Esophagus (tissue), 2 donors: Measurements from ENCODE around the gene RASGRF1. TPM values are rescaled to one million over a fixed set of nuclear protein-coding genes. Genes with fewer than 3 reads are reported as not detected.

Experiments
- H3K27ac ChIP-seq, 2 donors: one replicate each; pipeline ENCODE4 v1.5.1; 2013; ENCODE audit warnings: low read depth in 2 of 2, mild to moderate bottlenecking in 2 of 2, inconsistent platforms in 1 of 2, low read length in 1 of 2, moderate library complexity in 1 of 2
- H3K27me3 ChIP-seq, 2 donors: one replicate each; pipeline ENCODE4 v1.6.1; 2013; ENCODE audit warnings: low read length in 2 of 2, control low read depth in 1 of 2, mild to moderate bottlenecking in 1 of 2; ENCODE audit not compliant: insufficient read depth in 2 of 2, control insufficient read depth in 1 of 2
- H3K36me3 ChIP-seq, 2 donors: one replicate each; pipeline ENCODE4 v1.6.1; 2013; ENCODE audit warnings: low read length in 1 of 2; ENCODE audit not compliant: control insufficient read depth in 2 of 2, insufficient read depth in 2 of 2
- H3K4me1 ChIP-seq, 2 donors: one replicate each; pipeline ENCODE4 v1.6.1; 2013; ENCODE audit warnings: low read length in 1 of 2; ENCODE audit not compliant: control insufficient read depth in 2 of 2, insufficient read depth in 2 of 2
- H3K4me3 ChIP-seq, 2 donors: one replicate each; pipeline ENCODE4 v1.5.1; 2013; ENCODE audit warnings: low read length in 2 of 2, mild to moderate bottlenecking in 2 of 2, low read depth in 1 of 2, moderate library complexity in 1 of 2
- H3K9me3 ChIP-seq, 2 donors: one replicate each; pipeline ENCODE4 v1.6.1; 2013; ENCODE audit warnings: mild to moderate bottlenecking in 2 of 2, low read depth in 1 of 2, low read length in 1 of 2, moderate library complexity in 1 of 2; ENCODE audit not compliant: control insufficient read depth in 2 of 2, insufficient read depth in 1 of 2
- whole genome bisulfite sequencing, 2 donors: extraction: QIAGEN DNeasy Blood & Tissue Kit; methylation state at CpG; one replicate each; pipeline ENCODE4 v1.1.7; 2013; 5-methylcytosine and 5-hydroxymethylcytosine counted together
- polyA plus RNA-seq, 2 donors: library from polyadenylated mRNA; stranded (reverse); fragments of 200-250 nt; gene quantifications; one replicate each; pipeline ENCODE4 v1.2.3, GENCODE V29; 2013
- donor health status: healthy with polysubstance abuse.
- donor health status: Bipolar disorder and iron deficiency.

Gene RASGRF1
- polyA plus RNA-seq, 2 donors = 0.02 to 0.04 TPM

DNA sequence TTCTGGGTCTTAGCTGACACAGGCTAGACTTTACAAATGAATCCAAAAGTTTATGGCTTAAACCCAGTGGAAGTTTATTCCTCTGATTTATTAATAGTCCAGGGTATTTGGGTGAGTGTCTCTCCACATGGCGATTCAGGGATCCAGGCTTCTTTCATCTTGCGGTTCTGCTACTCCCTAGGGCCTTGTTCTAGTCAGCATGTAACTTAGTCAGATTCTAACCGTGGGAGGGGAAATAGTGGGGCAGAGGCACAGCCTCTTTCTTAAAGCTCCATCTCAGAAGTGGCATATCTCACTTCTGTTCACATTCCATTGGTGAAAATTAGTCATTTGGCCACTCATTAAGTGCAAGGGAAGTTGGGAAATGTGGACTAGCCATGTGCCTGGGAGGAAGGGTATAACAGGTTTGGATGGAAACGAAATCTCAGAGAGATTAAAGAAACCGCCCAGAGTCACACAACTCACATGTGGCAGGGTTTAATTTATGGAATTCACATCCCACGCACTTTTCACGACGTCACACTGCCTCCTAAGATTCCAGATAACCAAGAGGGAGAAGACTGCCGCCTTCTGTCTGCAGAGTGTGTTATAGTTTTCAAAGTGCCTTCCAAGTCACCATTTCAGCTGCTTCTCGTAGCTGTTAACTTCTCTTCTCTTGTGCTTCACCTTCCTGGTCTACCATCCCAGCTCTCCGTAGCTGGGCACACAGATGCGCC is 11.4 kb upstream of the RASGRF1 start:
- 74 to 75% methylated on average over 12 of the region's 12 CpGs for WGBS, 2 donors
- Histone ChIP-seq H3K27me3 (peaks cover 4 to 7% of the 10 kb centered on the region in 2 donors), H3K9me3 (no peaks in the 10 kb centered on the region), H3K4me1 (no peaks in the 10 kb centered on the region), H3K27ac (no peak overlapping the region), H3K36me3 (no peaks in the 10 kb centered on the region), H3K4me3 (no peak overlapping the region)

DNA sequence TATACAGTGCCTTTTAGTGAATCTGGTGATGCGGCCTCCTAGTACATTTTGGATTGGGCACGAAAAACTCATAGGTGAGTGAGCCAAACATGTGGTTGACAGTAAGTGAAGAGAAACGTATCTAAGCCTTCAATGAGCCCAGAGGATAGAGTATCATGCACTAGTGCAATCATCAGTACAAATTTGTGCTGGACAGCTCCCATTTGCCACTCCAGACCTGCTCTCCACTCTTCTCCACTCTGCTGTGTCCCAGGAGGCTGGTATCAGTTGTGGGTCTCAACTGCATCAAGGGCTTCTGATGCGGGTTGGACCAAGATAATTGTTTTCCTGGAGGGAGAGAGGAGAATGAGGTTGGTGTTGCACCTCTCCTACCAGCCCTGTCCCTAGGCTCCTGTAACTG is 9.1 kb upstream of the RASGRF1 start:
- H3K27me3 ChIP-seq = peaks cover 0 to 7% of the 10 kb centered on the region in 2 donors
- WGBS, 2 donors = 69 to 73% methylated on average over 4 of the region's 4 CpGs
- H3K4me1 ChIP-seq = no peaks in the 10 kb centered on the region
- no peaks in the 10 kb centered on the region for H3K36me3 ChIP-seq
- no peak overlapping the region for H3K4me3 ChIP-seq
- H3K27ac ChIP-seq = no peak overlapping the region
- no peaks in the 10 kb centered on the region for H3K9me3 ChIP-seq

DNA sequence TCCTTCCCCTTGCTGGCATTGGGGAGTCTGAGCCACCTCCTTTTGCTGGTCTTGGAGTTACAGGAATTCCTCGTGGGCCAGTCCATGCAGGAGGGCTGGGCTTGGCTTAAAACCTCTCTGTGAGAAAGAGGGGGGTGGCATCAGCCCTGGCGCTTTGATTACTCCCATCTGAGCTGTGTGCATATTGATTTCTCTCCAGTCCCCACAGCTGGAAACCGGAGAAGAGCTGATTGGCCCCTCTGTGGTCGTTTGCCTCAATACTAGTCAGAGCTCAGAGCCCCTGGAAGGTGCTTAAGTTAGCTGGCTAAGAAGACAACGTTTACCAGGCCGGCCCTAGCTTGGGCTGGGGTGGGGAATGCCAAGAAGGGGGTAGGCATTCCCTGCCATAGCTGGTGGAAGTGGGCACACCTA is 4.0 kb upstream of the RASGRF1 start:
- Histone ChIP-seq H3K27me3 (peaks cover 7 to 19% of the 10 kb centered on the region in 2 donors), H3K36me3 (no peaks in the 10 kb centered on the region), H3K4me1 (peaks cover 6 to 10% of the 10 kb centered on the region in 2 donors), H3K4me3 (no peak overlapping the region), H3K27ac (no peak overlapping the region), H3K9me3 (peaks cover 0 to 7% of the 10 kb centered on the region in 2 donors)
- WGBS, 2 donors = 22 to 26% methylated on average over 6 of the region's 6 CpGs

DNA sequence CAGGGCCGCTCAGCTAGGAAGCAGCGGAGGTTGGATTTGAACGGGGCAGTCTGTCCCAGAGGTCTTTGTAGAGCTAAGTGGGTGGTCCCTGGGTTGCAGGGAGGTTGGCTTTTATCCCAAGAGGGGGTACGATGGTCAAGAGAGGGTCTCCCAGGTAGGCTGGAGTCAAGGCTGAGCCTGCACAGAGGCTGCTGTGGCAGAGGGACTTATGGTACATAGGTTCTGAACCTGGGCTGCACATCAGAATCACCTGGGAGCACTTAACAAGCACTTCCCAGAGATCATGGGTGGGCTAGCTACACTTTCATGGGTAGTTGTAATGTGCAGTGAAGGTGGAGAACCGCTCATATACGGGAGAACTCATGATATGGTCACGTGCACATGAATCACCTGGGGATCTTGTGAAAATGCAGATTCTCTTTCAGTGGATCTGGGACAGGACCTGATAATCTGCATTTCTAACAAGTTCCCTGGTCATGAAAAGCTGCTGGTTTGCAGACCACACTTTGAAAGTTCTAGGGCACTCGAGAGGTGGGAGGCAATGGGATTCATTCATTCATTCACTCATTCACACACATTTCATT is 2.9 kb upstream of the RASGRF1 start:
- Histone ChIP-seq H3K9me3 (peaks cover 0 to 7% of the 10 kb centered on the region in 2 donors), H3K4me3 (no peak overlapping the region), H3K27ac (no peak overlapping the region), H3K36me3 (no peaks in the 10 kb centered on the region), H3K27me3 (peaks cover 16 to 22% of the 10 kb centered on the region in 2 donors), H3K4me1 (peaks cover 6 to 10% of the 10 kb centered on the region in 2 donors)
- WGBS, 2 donors = 66 to 69% methylated on average over 8 of the region's 8 CpGs

GRCh38 chr15:79092382-79092781 is 1.8 kb upstream of the RASGRF1 start:
- peaks cover 6 to 10% of the 10 kb centered on the region in 2 donors for H3K4me1 ChIP-seq
- peaks cover 0 to 7% of the 10 kb centered on the region in 2 donors for H3K9me3 ChIP-seq
- H3K27me3 ChIP-seq = peaks cover 16 to 24% of the 10 kb centered on the region in 2 donors
- WGBS, 2 donors = 66 to 73% methylated on average over 2 of the region's 2 CpGs
- H3K27ac ChIP-seq = no peak overlapping the region
- H3K4me3 ChIP-seq = no peak overlapping the region
- H3K36me3 ChIP-seq = no peaks in the 10 kb centered on the region

DNA sequence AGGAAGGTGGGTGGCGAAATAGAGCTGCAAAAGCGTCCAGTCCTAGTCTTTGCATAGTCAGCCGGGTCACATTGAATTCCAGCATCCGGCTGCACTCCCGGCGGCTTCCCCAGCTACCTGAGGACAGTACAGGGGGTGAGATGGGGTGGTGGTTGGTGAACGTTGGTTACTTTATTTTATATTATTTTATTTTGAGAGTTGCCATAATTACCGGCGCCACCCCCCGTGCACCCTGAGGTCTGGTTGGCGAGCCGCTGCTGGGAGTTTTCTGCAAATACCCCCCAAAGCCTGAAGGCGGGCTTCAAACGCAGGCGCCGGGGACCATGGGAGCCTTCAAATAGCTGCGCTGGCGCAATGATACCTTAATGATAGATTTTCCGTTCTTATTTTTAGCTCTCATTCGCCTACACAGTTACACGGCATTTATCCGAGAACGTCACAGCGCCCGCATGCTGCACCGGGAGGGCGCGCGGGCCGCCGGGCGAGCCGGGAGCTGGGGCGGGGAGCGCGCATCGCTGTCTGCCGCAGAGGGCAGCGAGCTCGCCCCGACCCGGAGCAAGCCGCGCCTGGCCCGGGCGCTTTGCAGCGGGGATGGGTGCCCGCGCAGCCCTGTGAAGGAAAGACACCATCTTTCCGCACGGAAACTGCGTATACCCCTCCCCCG is 756 bp upstream of the RASGRF1 start:
- WGBS, 2 donors = 1 to 2% methylated on average over 49 to 53 of the region's 53 CpGs
- H3K27me3 ChIP-seq = peaks cover 16 to 24% of the 10 kb centered on the region in 2 donors
- H3K4me3 ChIP-seq = no peak overlapping the region

DNA sequence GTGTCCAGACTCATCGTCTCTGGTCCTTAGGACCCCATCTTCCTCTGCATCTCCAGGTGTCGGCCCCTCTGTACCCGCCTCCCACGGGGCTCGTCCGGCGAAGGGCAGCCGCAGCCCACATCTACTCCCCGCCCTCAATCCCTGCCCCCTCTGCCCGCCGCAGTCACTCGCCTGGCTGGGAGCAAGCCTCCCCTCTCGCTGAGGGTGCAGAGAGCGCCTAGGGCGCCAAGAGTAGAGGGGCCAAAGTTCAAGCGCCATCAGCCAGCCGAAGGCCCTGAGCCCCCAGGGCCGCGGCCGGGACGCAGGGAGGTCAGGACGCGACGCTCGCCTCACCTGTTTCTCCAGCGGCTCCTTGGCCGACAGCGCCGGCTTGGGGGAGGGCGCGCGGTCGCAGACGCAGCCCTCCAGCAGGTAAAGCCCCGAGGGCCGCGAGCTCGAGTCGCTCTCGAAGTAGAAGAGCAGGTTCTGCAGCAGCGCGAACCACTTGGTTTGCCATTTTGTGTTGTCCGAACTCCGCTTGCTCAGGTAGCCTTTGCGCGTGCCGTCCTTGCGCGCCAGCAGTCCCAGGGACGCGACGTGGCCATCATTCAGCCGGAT is 592 bp downstream of the RASGRF1 start:
- Histone ChIP-seq H3K27me3 (peaks cover 16 to 24% of the 10 kb centered on the region in 2 donors), H3K36me3 (no peaks in the 10 kb centered on the region), H3K27ac (no peak overlapping the region), H3K4me3 (peak overlapping the region in 1 of 2 donors; percentile 2), H3K9me3 (peaks cover 0 to 7% of the 10 kb centered on the region in 2 donors), H3K4me1 (peaks cover 6 to 10% of the 10 kb centered on the region in 2 donors)
- WGBS, 2 donors = 2% methylated on average over 48 to 53 of the region's 53 CpGs

More for the DNA sequence above, 756 bp upstream of the RASGRF1 start:
- H3K36me3 ChIP-seq = no peaks in the 10 kb centered on the region
- H3K27ac ChIP-seq = no peak overlapping the region
- H3K9me3 ChIP-seq = peaks cover 0 to 7% of the 10 kb centered on the region in 2 donors
- H3K4me1 ChIP-seq = peaks cover 6 to 10% of the 10 kb centered on the region in 2 donors

GRCh38 chr15:79089331-79089889 is 1.2 kb downstream of the RASGRF1 start:
- WGBS, 2 donors = 5 to 6% methylated on average over 37 to 47 of the region's 47 CpGs
- H3K27ac ChIP-seq = no peak overlapping the region
- peaks cover 16 to 24% of the 10 kb centered on the region in 2 donors for H3K27me3 ChIP-seq
- no peak overlapping the region for H3K4me3 ChIP-seq
- no peaks in the 10 kb centered on the region for H3K36me3 ChIP-seq
- peaks cover 6 to 10% of the 10 kb centered on the region in 2 donors for H3K4me1 ChIP-seq
- peaks cover 0 to 7% of the 10 kb centered on the region in 2 donors for H3K9me3 ChIP-seq
